A673 (cell line): Measurements from ENCODE around the gene PCSK6. TPM values are rescaled to one million over a fixed set of nuclear protein-coding genes. Genes with fewer than 3 reads are reported as not detected.

ENCODE experiments used
- BruUV-seq: library from RNA; stranded (reverse); fragments of 400-500 nt; replicated peaks from 2 replicates; lab custom pipeline; 2021; lab: Mats Ljungman, UMichigan
- CTCF ChIA-PET: fragments of 300-600 bp; sonication (Branson Sonifier 250); formaldehyde crosslinking; loops from one replicate; lab custom pipeline; 2022; ENCODE audit warnings: antibody characterized with exemption; lab: Charles Lee
- POLR2A ChIA-PET: fragments of 300-600 bp; sonication (Branson Sonifier 250); formaldehyde crosslinking; loops from one replicate; lab custom pipeline; 2022; ENCODE audit warnings: antibody characterized with exemption; ENCODE audit not compliant: low non-redundant PET; lab: Charles Lee
- DNase-seq: peaks from one replicate; pipeline ENCODE4 v3.0.0-alpha.2; 2015; ENCODE audit warnings: low spot score
- H3K27ac ChIP-seq: fragments of 200-600 bp; sonication (generic); 2 replicates; pipeline ENCODE4 v1.5.1; 2016; ENCODE audit warnings: mixed run types, low read depth, mild to moderate bottlenecking, mixed read lengths, antibody characterized with exemption, low read length; ENCODE audit not compliant: poor library complexity, severe bottlenecking
- H3K27me3 ChIP-seq: fragments of 200-600 bp; sonication (generic); replicated peaks from 2 replicates; pipeline ENCODE4 v1.6.1; 2017; ENCODE audit warnings: mixed run types, low read depth, mild to moderate bottlenecking, mixed read lengths, antibody characterized with exemption, low read length; ENCODE audit not compliant: insufficient read depth, poor library complexity
- H3K36me3 ChIP-seq: fragments of 200-600 bp; sonication (generic); 2 replicates; pipeline ENCODE4 v1.6.1; 2016; ENCODE audit warnings: mixed run types, mild to moderate bottlenecking, mixed read lengths, antibody characterized with exemption, low read length; ENCODE audit not compliant: insufficient read depth, poor library complexity, severe bottlenecking
- H3K4me1 ChIP-seq: fragments of 200-600 bp; sonication (generic); 2 replicates; pipeline ENCODE4 v1.6.1; 2017; ENCODE audit warnings: mixed run types, mild to moderate bottlenecking, mixed read lengths, antibody characterized with exemption, low read length; ENCODE audit not compliant: insufficient read depth, poor library complexity, severe bottlenecking
- H3K4me3 ChIP-seq: fragments of 200-600 bp; sonication (generic); 2 replicates; pipeline ENCODE4 v1.5.1; 2016; ENCODE audit warnings: low read depth, mixed run types, mild to moderate bottlenecking, mixed read lengths, low read length; ENCODE audit not compliant: poor library complexity, severe bottlenecking
- H3K9me3 ChIP-seq: fragments of 200-600 bp; sonication (generic); 2 replicates; pipeline ENCODE4 v1.6.1; 2016; ENCODE audit warnings: mixed run types, low read depth, mild to moderate bottlenecking, mixed read lengths, antibody characterized with exemption, low read length; ENCODE audit not compliant: poor library complexity, severe bottlenecking
- EZH2 ChIP-seq: fragments of 200-600 bp; sonication (generic); IDR thresholded peaks from 2 replicates; pipeline ENCODE4 v1.6.1; 2017; ENCODE audit warnings: borderline replicate concordance, low read depth, mild to moderate bottlenecking, mixed read lengths, antibody characterized with exemption, low read length; ENCODE audit not compliant: poor library complexity, severe bottlenecking
- intact Hi-C: fragments of 100-400 bp; cut with micrococcal nuclease; formaldehyde crosslinking; loops from one replicate; pipeline ENCODE4 v1.10.0; 2022; ENCODE audit not compliant: unreplicated experiment
- total RNA-seq: library from RNA; stranded (reverse); gene quantifications from 2 replicates; pipeline ENCODE4 v1.2.3, GENCODE V29; 2021
- TF ChIP-seq, protein P1 (sequence below): fragments of 300-800, 200-600 bp; sonication (generic); conservative IDR thresholded peaks from 2 replicates; pipeline ENCODE4 v1.5.1; 2017; ENCODE audit warnings: low read depth, mild to moderate bottlenecking, antibody characterized with exemption, low read length, moderate library complexity, mixed read lengths

The PCSK6 gene
- total RNA-seq, 1 experiment from 2014 or later, result 2.6 TPM

DNA sequence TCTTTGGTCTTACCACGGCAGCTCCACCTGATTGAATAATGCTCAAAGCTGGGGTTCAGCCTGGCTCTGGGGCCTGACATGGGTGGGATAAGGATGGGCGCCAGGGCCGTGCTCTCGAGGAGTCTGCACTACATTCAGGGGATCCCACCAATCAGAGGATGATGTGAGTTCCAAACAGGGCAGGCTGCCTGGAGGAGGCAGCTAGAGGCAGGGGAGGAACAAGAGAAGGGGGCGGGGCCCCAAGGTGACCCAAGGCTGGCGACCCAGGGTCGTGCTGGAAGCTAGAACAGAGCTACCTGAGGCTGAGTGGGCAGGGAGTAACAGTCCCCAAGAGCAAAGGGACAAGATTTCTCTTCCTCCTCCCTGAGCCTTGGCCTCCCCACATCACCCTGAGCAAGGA lies 56.1 kb downstream of the PCSK6 start:
- no peak overlapping the region for H3K4me3 ChIP-seq
- H3K4me1 ChIP-seq, result no peaks in the 10 kb centered on the region
- no peaks in the 10 kb centered on the region for H3K9me3 ChIP-seq
- no peak overlapping the region for H3K27ac ChIP-seq
- TF ChIP-seq EZH2, result no peak
- TF ChIP-seq, protein P1, sequence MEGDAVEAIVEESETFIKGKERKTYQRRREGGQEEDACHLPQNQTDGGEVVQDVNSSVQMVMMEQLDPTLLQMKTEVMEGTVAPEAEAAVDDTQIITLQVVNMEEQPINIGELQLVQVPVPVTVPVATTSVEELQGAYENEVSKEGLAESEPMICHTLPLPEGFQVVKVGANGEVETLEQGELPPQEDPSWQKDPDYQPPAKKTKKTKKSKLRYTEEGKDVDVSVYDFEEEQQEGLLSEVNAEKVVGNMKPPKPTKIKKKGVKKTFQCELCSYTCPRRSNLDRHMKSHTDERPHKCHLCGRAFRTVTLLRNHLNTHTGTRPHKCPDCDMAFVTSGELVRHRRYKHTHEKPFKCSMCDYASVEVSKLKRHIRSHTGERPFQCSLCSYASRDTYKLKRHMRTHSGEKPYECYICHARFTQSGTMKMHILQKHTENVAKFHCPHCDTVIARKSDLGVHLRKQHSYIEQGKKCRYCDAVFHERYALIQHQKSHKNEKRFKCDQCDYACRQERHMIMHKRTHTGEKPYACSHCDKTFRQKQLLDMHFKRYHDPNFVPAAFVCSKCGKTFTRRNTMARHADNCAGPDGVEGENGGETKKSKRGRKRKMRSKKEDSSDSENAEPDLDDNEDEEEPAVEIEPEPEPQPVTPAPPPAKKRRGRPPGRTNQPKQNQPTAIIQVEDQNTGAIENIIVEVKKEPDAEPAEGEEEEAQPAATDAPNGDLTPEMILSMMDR, result no peak
- no TSS peak for BruUV-seq
- intact Hi-C loops, result no loop called here
- DNase-seq, result no peak
- CTCF ChIA-PET, result no interaction called here
- no peaks in the 10 kb centered on the region for H3K27me3 ChIP-seq
- POLR2A ChIA-PET, result no interaction called here
- no peaks in the 10 kb centered on the region for H3K36me3 ChIP-seq

DNA sequence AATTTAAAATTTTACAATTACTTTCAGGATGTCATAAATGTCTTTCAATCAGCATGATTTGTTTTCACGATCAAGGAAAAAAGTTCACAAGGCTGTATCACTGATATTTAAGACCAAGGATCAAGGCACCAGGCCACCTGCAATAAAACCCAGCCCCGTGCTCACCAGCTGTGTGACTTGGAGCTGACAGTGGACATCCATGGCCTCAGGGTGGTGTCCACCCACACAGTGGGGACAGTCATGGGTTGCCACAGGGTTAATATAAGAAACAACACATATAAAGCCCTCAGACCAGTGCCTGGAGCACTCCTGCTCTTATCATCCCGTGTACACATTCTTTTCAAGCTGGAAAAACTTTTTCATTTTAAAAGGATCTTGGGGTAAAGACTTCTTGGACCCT lies 56.5 kb downstream of the PCSK6 start:
- TF ChIP-seq EZH2, result no peak
- TF ChIP-seq, protein P1, result no peak
- ChIA-PET CTCF (no interaction called here), POLR2A (no interaction called here)

DNA sequence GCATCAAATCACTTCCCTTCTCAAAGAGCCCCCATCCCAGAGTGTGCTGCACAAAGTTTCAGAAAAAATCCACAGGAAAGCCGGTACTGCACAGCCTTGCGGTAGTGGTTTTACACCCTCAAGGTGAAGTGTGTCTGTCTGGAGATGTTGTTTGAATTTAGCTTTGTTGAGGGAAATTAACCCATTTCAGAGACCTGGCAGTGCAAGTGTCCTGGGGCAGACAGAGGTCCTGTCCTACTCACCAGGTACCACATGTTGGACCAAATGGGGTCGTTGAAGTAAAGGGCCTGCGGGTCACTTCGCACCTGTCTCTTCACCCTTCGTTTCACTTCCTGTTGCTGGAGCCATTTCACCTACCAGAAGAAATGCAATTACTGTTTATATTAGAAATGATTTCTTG lies 57.8 kb downstream of the PCSK6 start:
- no peaks in the 10 kb centered on the region for H3K4me1 ChIP-seq
- CTCF ChIA-PET, result interaction anchor here (0.7 kb wide), 1 partner anchor 129 kb away, joined by 5 read pairs; no protein-coding TSS in a partner anchor
- DNase-seq, result no peak
- no peaks in the 10 kb centered on the region for H3K36me3 ChIP-seq
- TF ChIP-seq, protein P1, result no peak
- TF ChIP-seq EZH2, result no peak
- intact Hi-C loops, result no loop called here
- POLR2A ChIA-PET, result no interaction called here
- H3K27me3 ChIP-seq, result no peaks in the 10 kb centered on the region
- no peaks in the 10 kb centered on the region for H3K9me3 ChIP-seq
- no peak overlapping the region for H3K27ac ChIP-seq
- no peak overlapping the region for H3K4me3 ChIP-seq
- no TSS peak for BruUV-seq

More for the DNA sequence above, 56.5 kb downstream of the PCSK6 start:
- H3K4me1 ChIP-seq, result no peaks in the 10 kb centered on the region
- H3K36me3 ChIP-seq, result no peaks in the 10 kb centered on the region
- intact Hi-C loops, result no loop called here
- no peak overlapping the region for H3K4me3 ChIP-seq
- H3K9me3 ChIP-seq, result no peaks in the 10 kb centered on the region
- no peak overlapping the region for H3K27ac ChIP-seq
- no TSS peak for BruUV-seq
- H3K27me3 ChIP-seq, result no peaks in the 10 kb centered on the region
- DNase-seq, result no peak
